ENCODE data around the gene C17orf107.
A peak's percentile ranks its signal among the peaks of the same experiment; 100 is the strongest.

Gene C17orf107

DNA sequence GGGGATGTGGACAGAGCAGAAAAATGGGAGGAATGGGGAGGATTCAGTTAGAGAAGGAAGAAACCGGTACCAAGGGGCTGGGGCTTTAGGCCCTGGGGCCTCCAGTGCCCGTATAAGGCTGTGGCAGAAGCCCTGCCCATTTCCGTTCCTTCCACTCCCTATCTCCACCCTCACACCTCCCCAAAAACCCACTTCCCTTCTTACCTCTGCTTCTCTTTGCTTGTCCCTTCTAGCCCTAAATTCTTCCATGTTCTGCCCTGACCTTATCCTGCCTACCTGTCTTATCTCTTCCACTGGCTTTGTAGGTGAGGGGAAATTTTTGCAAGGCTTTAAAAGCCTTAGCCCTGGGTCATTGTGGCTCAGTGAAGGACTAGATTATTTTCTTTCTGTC lies 44.8 kb downstream of the C17orf107 start:
- Histone ChIP-seq H3K9me3 (ENCODE audit: low read length) (no peaks in the 10 kb centered on the region), H4K20me1 (ENCODE audit: insufficient read depth, low read length) (no peaks in the 10 kb centered on the region), H3K4me2 (ENCODE audit: low read length) (peak overlapping the region; percentile 49), H3K36me3 (ENCODE audit: insufficient read depth, low read length) (peaks cover 72% of the 10 kb centered on the region), H3K27ac (ENCODE audit: low read depth, low read length, poor library complexity, severe bottlenecking) (peak overlapping the region; percentile 83), H2AFZ (ENCODE audit: low read length) (no peak overlapping the region), H3F3A (ENCODE audit: insufficient read depth, low read length) (peaks cover 18% of the 10 kb centered on the region), H3K4me3 (ENCODE audit: low read depth, low read length, poor library complexity, severe bottlenecking) (peak overlapping the region; percentile 84), H3K27me3 (ENCODE audit: insufficient read depth, low read length) (no peaks in the 10 kb centered on the region), H3K9me2 (ENCODE audit: low read depth, low read length) (no peaks in the 10 kb centered on the region), H3K4me1 (ENCODE audit: insufficient read depth, low read length, severe bottlenecking) (peaks cover 61% of the 10 kb centered on the region), H3K79me2 (ENCODE audit: insufficient read depth, low read length) (peaks cover 20% of the 10 kb centered on the region), H3K9ac (ENCODE audit: low read length) (peak overlapping the region; percentile 41; the same call in 1 of the 2 replicates)
- no peak for TF ChIP-seq EZH2 (IDR thresholded peaks at IDR 0.05; ENCODE audit: borderline replicate concordance, low read length)
- TF ChIP-seq, protein P1, sequence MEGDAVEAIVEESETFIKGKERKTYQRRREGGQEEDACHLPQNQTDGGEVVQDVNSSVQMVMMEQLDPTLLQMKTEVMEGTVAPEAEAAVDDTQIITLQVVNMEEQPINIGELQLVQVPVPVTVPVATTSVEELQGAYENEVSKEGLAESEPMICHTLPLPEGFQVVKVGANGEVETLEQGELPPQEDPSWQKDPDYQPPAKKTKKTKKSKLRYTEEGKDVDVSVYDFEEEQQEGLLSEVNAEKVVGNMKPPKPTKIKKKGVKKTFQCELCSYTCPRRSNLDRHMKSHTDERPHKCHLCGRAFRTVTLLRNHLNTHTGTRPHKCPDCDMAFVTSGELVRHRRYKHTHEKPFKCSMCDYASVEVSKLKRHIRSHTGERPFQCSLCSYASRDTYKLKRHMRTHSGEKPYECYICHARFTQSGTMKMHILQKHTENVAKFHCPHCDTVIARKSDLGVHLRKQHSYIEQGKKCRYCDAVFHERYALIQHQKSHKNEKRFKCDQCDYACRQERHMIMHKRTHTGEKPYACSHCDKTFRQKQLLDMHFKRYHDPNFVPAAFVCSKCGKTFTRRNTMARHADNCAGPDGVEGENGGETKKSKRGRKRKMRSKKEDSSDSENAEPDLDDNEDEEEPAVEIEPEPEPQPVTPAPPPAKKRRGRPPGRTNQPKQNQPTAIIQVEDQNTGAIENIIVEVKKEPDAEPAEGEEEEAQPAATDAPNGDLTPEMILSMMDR (IDR thresholded peaks at IDR 0.05; ENCODE audit: low read length): no peak

DNA sequence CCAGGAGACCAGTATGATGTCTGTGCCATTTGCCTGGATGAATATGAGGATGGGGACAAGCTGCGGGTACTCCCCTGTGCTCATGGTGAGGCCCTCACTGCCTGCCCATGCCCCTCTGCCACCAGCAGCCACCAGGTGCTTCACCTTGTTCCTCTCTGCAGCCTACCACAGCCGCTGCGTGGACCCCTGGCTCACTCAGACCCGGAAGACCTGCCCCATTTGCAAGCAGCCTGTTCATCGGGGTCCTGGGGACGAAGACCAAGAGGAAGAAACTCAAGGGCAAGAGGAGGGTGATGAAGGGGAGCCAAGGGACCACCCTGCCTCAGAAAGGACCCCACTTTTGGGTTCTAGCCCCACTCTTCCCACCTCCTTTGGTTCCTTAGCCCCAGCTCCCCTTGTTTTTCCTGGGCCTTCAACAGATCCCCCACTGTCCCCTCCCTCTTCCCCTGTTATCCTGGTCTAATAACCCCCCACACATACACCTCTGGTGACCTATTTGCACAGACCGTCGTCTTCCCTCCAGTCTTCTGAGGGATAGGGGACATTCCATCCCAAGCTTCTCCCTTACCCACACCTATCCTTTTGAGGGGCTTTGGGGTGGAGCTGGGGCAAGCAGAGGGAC lies 45.3 kb downstream of the C17orf107 start:
- H3K27ac ChIP-seq (ENCODE audit: low read depth, low read length, poor library complexity, severe bottlenecking): peak overlapping the region; percentile 83
- H2AFZ ChIP-seq (ENCODE audit: low read length): no peak overlapping the region
- H3K9ac ChIP-seq (ENCODE audit: low read length): peak overlapping the region; percentile 41; the same call in 1 of the 2 replicates
- no peaks in the 10 kb centered on the region for H3K9me2 ChIP-seq (ENCODE audit: low read depth, low read length)
- no peak for TF ChIP-seq EZH2 (IDR thresholded peaks at IDR 0.05; ENCODE audit: borderline replicate concordance, low read length)
- TF ChIP-seq, protein P1 (IDR thresholded peaks at IDR 0.05; ENCODE audit: low read length): no peak
- H4K20me1 ChIP-seq (ENCODE audit: insufficient read depth, low read length): no peaks in the 10 kb centered on the region
- H3K9me3 ChIP-seq (ENCODE audit: low read length): no peaks in the 10 kb centered on the region
- peaks cover 18% of the 10 kb centered on the region for H3F3A ChIP-seq (ENCODE audit: insufficient read depth, low read length)
- H3K4me3 ChIP-seq (ENCODE audit: low read depth, low read length, poor library complexity, severe bottlenecking): peak overlapping the region; percentile 84
- H3K36me3 ChIP-seq (ENCODE audit: insufficient read depth, low read length): peaks cover 72% of the 10 kb centered on the region
- H3K27me3 ChIP-seq (ENCODE audit: insufficient read depth, low read length): no peaks in the 10 kb centered on the region
- H3K4me1 ChIP-seq (ENCODE audit: insufficient read depth, low read length, severe bottlenecking): peaks cover 62% of the 10 kb centered on the region
- peaks cover 17% of the 10 kb centered on the region for H3K79me2 ChIP-seq (ENCODE audit: insufficient read depth, low read length)
- H3K4me2 ChIP-seq (ENCODE audit: low read length): peak overlapping the region; percentile 49

DNA sequence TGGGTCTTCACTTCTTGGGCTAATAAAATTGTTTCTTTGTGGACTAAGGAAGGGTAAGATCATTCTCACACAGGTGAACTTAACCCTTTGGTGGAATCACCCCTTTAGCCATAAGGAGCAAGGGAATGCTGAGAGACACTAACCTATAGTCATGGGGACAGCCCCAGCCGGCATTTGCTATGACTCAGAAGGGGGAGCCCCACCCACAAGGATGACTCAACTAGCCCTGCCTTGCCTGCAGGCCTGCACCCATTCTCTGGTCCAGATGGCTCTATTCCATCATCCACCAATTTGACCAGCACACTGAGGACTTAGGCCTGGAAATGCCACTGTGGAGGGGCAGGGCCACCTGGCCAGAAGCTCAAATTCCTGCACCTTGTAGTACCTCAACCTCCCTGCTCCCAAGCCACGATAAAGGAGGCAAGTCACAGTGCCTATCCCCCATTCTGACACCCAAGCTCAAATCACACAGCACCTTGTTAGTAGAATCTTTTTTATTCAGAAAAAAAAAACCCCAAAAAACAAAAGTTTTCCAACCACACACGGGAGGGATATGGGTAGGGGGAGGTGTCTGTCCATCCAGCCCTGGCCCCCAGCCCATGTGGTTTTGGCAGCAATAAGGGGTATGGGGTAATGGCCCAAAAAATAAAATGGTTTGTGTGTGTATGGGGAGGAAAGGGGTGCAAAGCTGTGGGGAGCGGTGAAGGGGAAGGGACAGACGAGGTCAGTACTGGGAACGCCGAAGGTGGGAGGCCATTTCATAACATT lies 46.0 kb downstream of the C17orf107 start:
- Histone ChIP-seq H3K9ac (ENCODE audit: low read length) (peak overlapping the region; percentile 41; the same call in 1 of the 2 replicates), H3K9me3 (ENCODE audit: low read length) (no peaks in the 10 kb centered on the region), H3F3A (ENCODE audit: insufficient read depth, low read length) (peaks cover 18% of the 10 kb centered on the region), H3K27ac (ENCODE audit: low read depth, low read length, poor library complexity, severe bottlenecking) (peak overlapping the region; percentile 83), H3K4me3 (ENCODE audit: low read depth, low read length, poor library complexity, severe bottlenecking) (peak overlapping the region; percentile 84), H4K20me1 (ENCODE audit: insufficient read depth, low read length) (no peaks in the 10 kb centered on the region), H3K9me2 (ENCODE audit: low read depth, low read length) (no peaks in the 10 kb centered on the region), H3K4me1 (ENCODE audit: insufficient read depth, low read length, severe bottlenecking) (peaks cover 68% of the 10 kb centered on the region), H3K36me3 (ENCODE audit: insufficient read depth, low read length) (peaks cover 72% of the 10 kb centered on the region), H3K79me2 (ENCODE audit: insufficient read depth, low read length) (peaks cover 17% of the 10 kb centered on the region), H2AFZ (ENCODE audit: low read length) (no peak overlapping the region), H3K27me3 (ENCODE audit: insufficient read depth, low read length) (no peaks in the 10 kb centered on the region), H3K4me2 (ENCODE audit: low read length) (peak overlapping the region; percentile 49)
- TF ChIP-seq, protein P1 (IDR thresholded peaks at IDR 0.05; ENCODE audit: low read length): no peak
- TF ChIP-seq EZH2 (IDR thresholded peaks at IDR 0.05; ENCODE audit: borderline replicate concordance, low read length): no peak
